Suprapubic skin (tissue), 4 donors: Measurements from ENCODE around the gene RBM47. TPM values are rescaled to one million over a fixed set of nuclear protein-coding genes. Genes with fewer than 3 reads are reported as not detected.

ENCODE experiments used
- DNase-seq, 2 donors: peaks; one replicate each; pipeline ENCODE4 v3.0.0-alpha.2; 2019; ENCODE audit warnings: low spot score in 2 of 2
- H3K27ac ChIP-seq: fragments of 200-600 bp; sonication (generic); one replicate; pipeline ENCODE4 v1.5.1; 2019
- H3K27me3 ChIP-seq: fragments of 200-600 bp; sonication (generic); one replicate; pipeline ENCODE4 v1.5.1; 2019
- H3K36me3 ChIP-seq: fragments of 200-600 bp; sonication (generic); one replicate; pipeline ENCODE4 v1.5.1; 2019
- H3K4me1 ChIP-seq: fragments of 200-600 bp; sonication (generic); one replicate; pipeline ENCODE4 v1.5.1; 2019
- H3K4me3 ChIP-seq: fragments of 200-600 bp; sonication (generic); one replicate; pipeline ENCODE4 v1.5.1; 2019; ENCODE audit warnings: mild to moderate bottlenecking
- H3K9me3 ChIP-seq: fragments of 200-600 bp; sonication (generic); one replicate; pipeline ENCODE4 v1.5.1; 2019
- CTCF ChIP-seq, 2 donors: fragments of 200-600 bp in 1 of 2; fragments of 450-650 bp in 1 of 2; sonication (generic) in 1 of 2; IDR thresholded peaks; one replicate each; pipeline ENCODE4 v1.5.1; 2016 to 2019; ENCODE audit warnings: antibody characterized with exemption in 2 of 2, mild to moderate bottlenecking in 1 of 2, moderate library complexity in 1 of 2
- EP300 ChIP-seq: sonication (generic); formaldehyde crosslinking; IDR thresholded peaks from one replicate; pipeline ENCODE4 v1.6.1; 2017; ENCODE audit warnings: antibody characterized with exemption
- POLR2A ChIP-seq, 2 donors: fragments of 450-650 bp; IDR thresholded peaks; one replicate each; pipeline ENCODE4 v1.6.1; 2017; ENCODE audit warnings: antibody characterized with exemption in 2 of 2, mild to moderate bottlenecking in 2 of 2, moderate library complexity in 2 of 2
- POLR2AphosphoS5 ChIP-seq, 3 donors: sonication (generic); formaldehyde crosslinking; IDR thresholded peaks; one replicate each; pipeline ENCODE4 v1.6.1; 2017; ENCODE audit warnings: antibody characterized with exemption in 3 of 3
- WGBS: methylation state at CpG from one replicate; pipeline ENCODE4 v1.1.5; 2018; 5-methylcytosine and 5-hydroxymethylcytosine counted together
- total RNA-seq, 4 donors: library from RNA; depleted of rRNA; stranded (reverse); fragments of >200 nt; gene quantifications; one replicate each; pipeline ENCODE4 v1.1.0, GENCODE V29; 2016

Gene RBM47
- total RNA-seq, 4 donors from 2014 or later, result 40.2 to 286 (median 47.4) TPM

- Histone ChIP-seq H3K4me1 (peaks cover 22% of the 10 kb centered on the region), H3K27ac (no peak overlapping the region), H3K27me3 (no peaks in the 10 kb centered on the region), H3K4me3 (no peak overlapping the region), H3K36me3 (no peaks in the 10 kb centered on the region), H3K9me3 (no peaks in the 10 kb centered on the region)
- WGBS, result 79% methylated on average over 2 of the region's 2 CpGs
- TF ChIP-seq EP300 (no peak), POLR2AphosphoS5 (IDR thresholded peaks at IDR 0.05) (no peak), POLR2A (IDR thresholded peaks at IDR 0.05) (no peak), CTCF (IDR thresholded peaks at IDR 0.05) (no peak)
- DNase-seq, result no peak
These were observed 11.8 kb downstream of the RBM47 start for GRCh38 chr4:40617872-40618271.

GRCh38 chr4:40614031-40614430, 15.6 kb downstream of the RBM47 start:
- H3K4me1 ChIP-seq, result peaks cover 2% of the 10 kb centered on the region
- H3K27me3 ChIP-seq, result no peaks in the 10 kb centered on the region
- no peaks in the 10 kb centered on the region for H3K9me3 ChIP-seq
- no peak overlapping the region for H3K4me3 ChIP-seq
- TF ChIP-seq POLR2A (IDR thresholded peaks at IDR 0.05), result no peak
- TF ChIP-seq EP300, result no peak
- no peak for TF ChIP-seq CTCF (IDR thresholded peaks at IDR 0.05)
- TF ChIP-seq POLR2AphosphoS5 (IDR thresholded peaks at IDR 0.05), result no peak
- 78% methylated on average over 2 of the region's 2 CpGs for WGBS
- no peak for DNase-seq
- H3K27ac ChIP-seq, result no peak overlapping the region
- H3K36me3 ChIP-seq, result no peaks in the 10 kb centered on the region

GRCh38 chr4:40613456-40613855, 16.2 kb downstream of the RBM47 start:
- DNase-seq, result no peak
- H3K27me3 ChIP-seq, result no peaks in the 10 kb centered on the region
- H3K4me3 ChIP-seq, result no peak overlapping the region
- no peak for TF ChIP-seq POLR2A (IDR thresholded peaks at IDR 0.05)
- no peak for TF ChIP-seq CTCF (IDR thresholded peaks at IDR 0.05)
- TF ChIP-seq POLR2AphosphoS5 (IDR thresholded peaks at IDR 0.05), result no peak
- TF ChIP-seq EP300, result no peak
- no peaks in the 10 kb centered on the region for H3K36me3 ChIP-seq
- WGBS, result 86% methylated on average over 1 of the region's 1 CpG
- H3K27ac ChIP-seq, result no peak overlapping the region
- H3K4me1 ChIP-seq, result peaks cover 2% of the 10 kb centered on the region
- H3K9me3 ChIP-seq, result no peaks in the 10 kb centered on the region

- TF ChIP-seq EP300, result no peak
- no peak for TF ChIP-seq POLR2AphosphoS5 (IDR thresholded peaks at IDR 0.05)
- no peak for TF ChIP-seq CTCF (IDR thresholded peaks at IDR 0.05)
- no peak for TF ChIP-seq POLR2A (IDR thresholded peaks at IDR 0.05)
- Histone ChIP-seq H3K4me3 (no peak overlapping the region), H3K27ac (no peak overlapping the region), H3K36me3 (no peaks in the 10 kb centered on the region), H3K4me1 (peaks cover 1% of the 10 kb centered on the region), H3K27me3 (no peaks in the 10 kb centered on the region), H3K9me3 (no peaks in the 10 kb centered on the region)
- DNase-seq, result no peak
- 91% methylated on average over 2 of the region's 2 CpGs for WGBS
These were observed 16.8 kb downstream of the RBM47 start for GRCh38 chr4:40612831-40613230.

- WGBS, result 82% methylated on average over 4 of the region's 4 CpGs
- H3K27ac ChIP-seq, result no peak overlapping the region
These were observed 17.4 kb downstream of the RBM47 start for GRCh38 chr4:40612283-40612682.

More at GRCh38 chr4:40612283-40612682, 17.4 kb downstream of the RBM47 start:
- no peaks in the 10 kb centered on the region for H3K9me3 ChIP-seq
- DNase-seq, result no peak
- no peaks in the 10 kb centered on the region for H3K4me1 ChIP-seq
- H3K36me3 ChIP-seq, result no peaks in the 10 kb centered on the region
- no peak overlapping the region for H3K4me3 ChIP-seq
- TF ChIP-seq CTCF (IDR thresholded peaks at IDR 0.05), result no peak
- no peak for TF ChIP-seq POLR2AphosphoS5 (IDR thresholded peaks at IDR 0.05)
- TF ChIP-seq EP300, result no peak
- no peak for TF ChIP-seq POLR2A (IDR thresholded peaks at IDR 0.05)
- H3K27me3 ChIP-seq, result no peaks in the 10 kb centered on the region
